ENCODE measurements around the gene KDM4B. TPM values are rescaled to one million over a fixed set of nuclear protein-coding genes. Genes with fewer than 3 reads are reported as not detected.
"Not testable (repeated sequence)": the region's sequence is repeated elsewhere in the genome, so short reads cannot be mapped to it uniquely, and the experiment has no call there.

KDM4B gene
- polyA plus RNA-seq, 3 donors: 20.1 to 31.7 (median 26.5) TPM

DNA sequence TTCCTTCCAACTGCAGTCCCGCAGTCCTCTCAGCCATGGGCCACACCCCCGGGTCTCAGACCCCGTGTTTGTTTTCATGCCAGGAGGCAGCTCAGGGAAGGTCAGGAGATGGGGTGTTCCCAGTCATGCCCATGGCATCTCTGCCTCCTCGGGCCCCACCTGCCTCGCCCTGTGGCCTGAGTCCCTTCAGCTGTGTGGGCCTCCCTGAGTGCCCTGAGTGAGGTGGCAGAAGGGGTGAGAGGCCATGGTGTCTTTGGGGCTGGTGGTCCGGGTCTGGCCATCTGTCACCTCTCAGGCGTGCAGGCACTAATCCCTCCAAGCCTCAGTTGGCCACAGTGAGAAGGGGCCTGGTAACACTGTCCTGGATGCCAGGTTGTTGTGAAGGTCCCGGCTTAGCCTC lies 10.9 kb upstream of the KDM4B start:
- no peak for DNase-seq (ENCODE audit: extremely low read depth in 1 of 11, low read depth in 9 of 11, low spot score in 4 of 11)

DNA sequence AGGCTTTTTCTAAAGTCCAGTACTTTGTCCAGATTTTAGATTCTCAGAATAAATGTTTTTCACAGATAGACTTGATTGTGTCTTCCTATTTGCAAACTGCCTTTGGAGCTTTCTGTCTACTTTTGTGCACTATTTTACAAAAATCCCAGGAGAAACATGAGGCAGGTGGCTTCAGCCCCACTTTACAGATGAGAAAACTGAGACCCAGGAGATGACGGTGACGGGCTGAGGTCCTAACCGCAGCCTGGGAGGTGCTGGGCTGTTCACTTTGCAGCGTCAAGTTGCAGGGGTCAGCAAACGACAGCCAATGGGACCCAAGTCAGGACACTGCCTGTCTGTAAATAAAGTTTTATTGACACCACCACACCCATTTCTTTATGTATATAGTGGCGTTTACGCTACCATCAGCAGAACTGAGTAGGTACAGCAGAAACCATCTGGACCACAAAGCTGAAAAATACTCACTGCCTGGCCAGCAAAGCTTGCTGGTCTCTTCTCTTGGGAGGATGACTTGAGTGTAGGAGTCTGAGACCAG lies 6.8 kb upstream of the KDM4B start:
- DNase-seq (ENCODE audit: extremely low read depth in 1 of 11, low read depth in 9 of 11, low spot score in 4 of 11): no peak

DNA sequence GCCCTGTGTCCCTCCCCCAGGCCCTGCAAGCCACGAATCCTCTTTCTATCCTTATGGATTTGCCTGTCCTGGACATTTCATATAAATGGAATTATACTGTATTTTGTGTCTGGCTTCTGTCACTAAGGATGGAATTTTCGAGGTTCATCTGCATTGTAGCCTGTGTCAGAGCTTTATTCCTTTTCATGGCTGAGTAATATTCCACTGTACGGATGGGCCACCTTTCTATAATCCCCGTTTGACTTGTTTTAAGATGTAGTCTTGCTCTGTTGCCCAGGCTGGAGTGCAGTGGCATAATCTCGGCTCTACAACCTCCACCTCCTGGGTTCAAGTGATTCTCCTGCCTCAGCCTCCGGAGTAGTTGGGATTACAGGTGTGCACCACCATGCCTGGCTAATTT lies 3.9 kb upstream of the KDM4B start:
- DNase-seq (ENCODE audit: extremely low read depth in 1 of 11, low read depth in 9 of 11, low spot score in 4 of 11): no peak

DNA sequence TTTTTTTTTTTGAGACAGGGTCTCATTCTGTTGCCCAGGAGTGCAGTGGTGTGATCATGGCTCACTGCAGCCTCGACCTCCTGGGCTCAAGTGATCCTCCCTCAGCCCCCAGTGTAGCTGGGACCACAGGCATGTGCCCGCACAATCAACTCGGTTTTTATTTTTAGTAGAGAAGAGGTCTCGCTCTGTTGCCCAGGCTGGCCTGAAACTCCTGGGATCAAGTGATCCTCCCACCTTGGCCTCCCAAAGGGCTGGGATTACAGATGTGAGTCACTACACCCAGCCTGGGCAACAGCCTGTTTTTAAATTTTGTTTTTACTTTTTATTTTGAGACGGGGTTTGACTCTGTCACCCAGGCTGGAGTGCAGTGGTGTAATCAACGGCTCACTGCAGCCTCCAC lies 2.3 kb upstream of the KDM4B start:
- DNase-seq (ENCODE audit: extremely low read depth in 1 of 11, low read depth in 9 of 11, low spot score in 4 of 11): no peak

DNA sequence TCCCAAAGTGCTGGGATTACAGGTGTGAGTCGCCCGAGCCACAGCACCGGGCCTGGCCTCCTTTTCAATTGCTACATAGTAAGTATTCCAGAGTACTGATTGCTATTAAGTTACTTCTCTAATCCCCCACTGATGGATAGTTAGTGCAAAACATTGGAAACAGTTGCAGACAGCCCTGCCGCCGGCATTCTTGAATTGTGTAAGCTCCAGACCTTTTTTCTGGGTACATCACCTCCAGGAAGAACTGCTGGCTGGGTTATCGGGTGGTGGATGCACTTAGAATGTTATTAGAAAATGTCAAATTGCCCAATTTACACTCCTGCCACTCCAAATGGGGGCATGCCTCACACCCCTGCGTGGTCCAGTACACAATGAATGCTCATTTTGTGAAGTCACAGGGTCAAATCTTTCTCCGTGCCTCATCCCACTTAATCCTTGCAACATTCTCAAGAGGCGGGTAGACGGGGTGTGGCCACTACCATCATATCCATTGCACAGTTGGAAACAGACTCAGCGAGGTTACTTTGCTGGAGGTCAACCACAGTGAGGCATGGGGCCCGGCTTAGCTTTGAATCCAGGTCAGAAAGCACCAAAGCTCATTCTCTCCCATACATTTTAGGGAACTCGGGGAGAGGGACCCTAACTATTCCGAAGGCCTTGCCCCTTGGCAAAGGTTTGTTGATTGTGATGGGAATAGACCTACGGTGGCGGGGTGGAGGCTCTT lies 1.0 kb upstream of the KDM4B start:
- no peak for DNase-seq (ENCODE audit: extremely low read depth in 1 of 11, low read depth in 9 of 11, low spot score in 4 of 11)

DNA sequence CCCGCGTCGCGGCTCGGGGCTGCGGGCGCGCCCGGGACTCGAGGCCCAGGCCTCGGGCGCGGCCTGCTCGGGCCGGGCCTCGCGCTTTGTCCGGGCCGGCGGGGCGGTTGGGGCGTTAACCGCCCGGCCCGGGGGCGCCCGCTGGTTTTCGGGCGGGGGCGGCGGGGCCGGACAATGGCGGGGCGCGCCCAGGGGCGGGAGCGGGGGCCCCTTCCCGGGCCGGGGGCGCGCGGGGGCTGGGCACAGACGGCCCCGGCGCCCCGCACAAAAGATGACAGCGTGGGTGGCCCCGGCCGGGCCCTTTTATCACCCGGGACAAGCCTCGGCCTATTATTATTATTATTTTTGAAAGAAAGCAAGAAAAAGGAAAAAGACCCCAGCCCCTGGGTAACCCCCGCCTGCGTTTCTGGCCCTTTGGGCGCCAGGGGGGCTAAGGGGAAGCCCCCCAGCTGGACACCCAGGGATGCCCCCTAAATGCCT lies 419 bp downstream of the KDM4B start:
- DNase-seq (ENCODE audit: extremely low read depth in 1 of 11, low read depth in 9 of 11, low spot score in 4 of 11): no peak

DNA sequence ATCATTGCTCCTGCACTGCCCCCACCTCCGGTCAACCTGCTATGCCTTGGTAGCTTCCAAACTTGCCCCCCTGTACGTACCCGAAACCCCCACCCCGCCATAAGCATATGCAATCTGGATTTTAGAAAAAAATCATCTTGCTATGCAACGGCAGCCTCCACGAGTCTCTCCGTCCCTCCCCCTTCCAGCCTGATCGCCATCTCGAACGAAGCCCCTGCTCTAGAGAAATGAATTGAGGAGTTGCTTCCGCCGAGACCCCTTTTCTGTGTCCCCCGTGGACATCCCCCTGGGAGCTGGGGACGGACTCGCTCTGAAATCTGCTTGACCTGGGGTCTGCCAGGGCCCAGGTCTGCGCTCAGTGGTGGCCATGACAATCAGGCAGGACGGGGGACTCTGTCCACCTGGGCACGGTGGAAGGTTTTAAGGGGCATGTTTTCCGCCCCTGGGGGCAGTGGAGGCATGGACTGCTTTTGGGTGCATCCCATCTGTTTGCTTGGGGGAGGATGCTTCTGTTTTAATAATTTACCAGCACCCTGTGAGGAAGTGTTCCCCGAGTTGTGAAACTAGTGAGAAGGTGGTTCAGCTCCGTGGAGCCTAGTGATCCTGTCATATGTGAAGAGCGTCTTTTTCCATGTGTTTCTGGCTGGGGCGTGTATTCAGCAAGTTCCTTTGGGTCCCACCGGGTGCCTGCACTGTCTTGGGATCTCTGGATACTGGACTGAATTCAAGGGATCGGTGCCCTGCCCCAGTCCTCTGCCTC lies 1.0 kb downstream of the KDM4B start:
- DNase-seq (ENCODE audit: extremely low read depth in 1 of 11, low read depth in 9 of 11, low spot score in 4 of 11): no peak

DNA sequence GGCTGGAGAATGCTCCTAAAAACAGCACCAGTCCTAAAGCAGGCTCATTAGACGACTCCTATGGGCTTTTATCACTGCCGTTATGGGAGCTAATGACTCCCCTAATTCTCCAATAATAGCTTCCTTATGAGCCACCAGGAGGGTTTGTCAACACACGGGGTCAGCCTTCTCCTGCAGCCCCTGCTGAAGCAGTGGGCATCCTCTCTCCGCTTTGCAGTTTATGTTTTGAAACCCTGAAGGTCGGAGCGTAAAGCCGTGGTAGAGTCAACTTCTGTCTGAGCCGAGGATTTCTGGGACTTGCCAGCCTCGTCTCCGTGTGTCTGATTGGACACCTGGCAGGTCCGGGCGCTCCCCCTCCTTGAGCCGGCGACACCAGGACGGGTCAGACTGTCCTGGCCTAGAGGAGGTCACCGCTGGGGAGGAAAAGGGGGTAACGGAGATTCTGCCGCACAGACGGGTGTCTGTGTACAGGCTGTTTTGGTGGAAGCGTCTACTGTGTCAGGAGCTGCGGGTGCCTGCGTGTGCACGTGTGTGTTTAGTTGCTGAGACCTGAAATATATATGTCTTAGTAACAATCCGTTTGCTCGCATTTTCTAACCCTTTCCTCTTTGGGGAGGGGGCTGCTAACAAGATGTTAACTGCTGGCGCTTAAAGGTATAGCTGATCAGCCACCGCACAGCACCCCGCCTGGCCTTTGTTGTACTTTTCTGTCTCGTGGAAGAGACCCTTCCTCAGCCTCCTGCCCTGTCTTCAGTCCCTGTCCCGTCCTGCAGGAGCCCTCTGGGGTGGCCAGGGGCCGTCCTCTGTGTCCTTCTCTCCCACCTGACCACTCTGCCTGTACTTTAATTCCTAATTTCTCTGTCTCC lies 1.9 kb downstream of the KDM4B start:
- no peak for DNase-seq (ENCODE audit: extremely low read depth in 1 of 11, low read depth in 9 of 11, low spot score in 4 of 11)

DNA sequence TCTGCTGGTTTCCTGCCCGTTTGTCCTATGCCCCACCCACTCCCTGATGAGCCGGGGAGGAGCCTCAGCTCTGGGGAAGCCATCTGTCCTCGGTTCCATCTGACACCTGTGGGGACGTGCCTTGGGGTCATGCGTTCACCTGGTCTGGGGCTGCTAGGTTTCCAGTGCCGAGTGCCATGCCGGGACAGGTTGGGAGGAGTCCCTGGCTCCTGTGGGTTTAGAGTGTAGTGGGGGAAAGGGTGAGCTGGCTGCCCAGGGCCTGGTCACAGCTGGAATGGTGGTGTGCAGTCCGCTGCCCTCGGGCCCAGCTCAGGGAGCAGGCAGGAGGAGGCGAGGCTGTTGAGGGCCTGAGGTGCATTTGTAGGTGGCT lies 2.5 kb downstream of the KDM4B start:
- DNase-seq (ENCODE audit: extremely low read depth in 1 of 11, low read depth in 9 of 11, low spot score in 4 of 11): no peak

DNA sequence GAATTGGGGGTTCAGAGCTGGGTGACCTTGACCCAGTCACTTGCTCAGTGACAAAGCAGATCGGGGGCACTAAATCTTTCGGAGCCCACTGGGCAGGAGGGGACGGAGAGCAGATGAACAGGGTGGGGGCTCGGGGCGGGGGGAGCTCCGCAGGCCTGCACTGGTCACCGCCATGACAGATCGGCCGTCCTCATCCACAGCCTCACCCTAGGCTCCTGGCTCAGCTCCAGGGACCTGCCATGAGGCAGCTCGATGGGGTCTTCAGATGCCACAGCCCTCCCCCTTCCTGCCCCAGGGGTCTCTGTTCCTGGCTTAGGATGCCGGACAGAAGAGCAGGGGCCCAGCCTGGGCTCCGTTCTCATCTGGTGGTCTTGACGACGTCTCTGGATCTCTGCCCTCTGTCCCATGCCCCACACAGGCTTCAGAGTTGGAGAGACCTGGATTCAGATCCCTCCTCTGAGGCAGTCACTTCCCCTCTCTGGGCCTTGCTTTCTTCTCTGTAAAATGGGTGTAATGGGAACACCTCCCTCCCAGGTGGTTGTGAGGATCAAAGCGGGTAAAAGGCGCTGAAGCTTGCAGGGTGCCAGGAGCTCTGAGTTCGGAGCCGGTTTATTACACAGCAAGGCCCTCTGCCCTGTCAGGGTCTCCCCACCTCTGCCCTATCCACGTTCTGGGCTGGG lies 3.0 kb downstream of the KDM4B start:
- no peak for DNase-seq (ENCODE audit: extremely low read depth in 1 of 11, low read depth in 9 of 11, low spot score in 4 of 11)

DNA sequence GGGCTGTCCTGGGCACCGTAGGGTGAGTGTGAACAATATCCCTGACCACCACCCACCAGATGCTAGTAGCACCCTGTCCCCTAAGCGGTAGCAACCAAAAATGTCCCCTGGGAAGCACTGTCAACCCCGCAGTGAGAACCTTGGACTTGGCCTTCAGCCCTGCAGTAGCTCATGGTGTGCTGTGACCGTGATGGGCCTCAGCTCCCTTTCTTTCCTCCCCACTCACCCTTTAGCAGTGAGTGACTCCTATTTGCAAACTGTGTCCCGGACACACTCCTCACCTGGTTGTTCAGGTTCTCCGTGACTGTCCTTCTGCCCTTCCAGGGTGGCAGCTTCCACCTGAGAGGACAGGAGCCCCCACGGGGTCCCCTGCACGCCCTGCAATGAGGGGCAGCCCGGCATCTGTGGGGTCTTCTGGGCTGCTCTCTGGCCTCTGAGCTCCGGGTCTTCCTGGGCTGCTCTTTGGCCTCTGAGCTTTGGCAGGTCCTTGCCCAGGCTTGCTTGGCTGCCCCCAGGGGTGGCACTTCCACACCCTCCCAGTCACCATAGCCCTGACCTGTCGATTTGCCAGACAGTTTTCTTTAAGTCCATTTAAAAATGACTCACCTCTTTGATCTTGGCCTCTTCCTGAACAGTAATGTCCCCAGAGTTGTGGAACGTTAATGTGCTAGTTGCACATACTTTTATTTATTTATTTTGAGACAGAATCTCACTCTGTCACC lies 3.8 kb downstream of the KDM4B start:
- DNase-seq (ENCODE audit: extremely low read depth in 1 of 11, low read depth in 9 of 11, low spot score in 4 of 11): no peak

DNA sequence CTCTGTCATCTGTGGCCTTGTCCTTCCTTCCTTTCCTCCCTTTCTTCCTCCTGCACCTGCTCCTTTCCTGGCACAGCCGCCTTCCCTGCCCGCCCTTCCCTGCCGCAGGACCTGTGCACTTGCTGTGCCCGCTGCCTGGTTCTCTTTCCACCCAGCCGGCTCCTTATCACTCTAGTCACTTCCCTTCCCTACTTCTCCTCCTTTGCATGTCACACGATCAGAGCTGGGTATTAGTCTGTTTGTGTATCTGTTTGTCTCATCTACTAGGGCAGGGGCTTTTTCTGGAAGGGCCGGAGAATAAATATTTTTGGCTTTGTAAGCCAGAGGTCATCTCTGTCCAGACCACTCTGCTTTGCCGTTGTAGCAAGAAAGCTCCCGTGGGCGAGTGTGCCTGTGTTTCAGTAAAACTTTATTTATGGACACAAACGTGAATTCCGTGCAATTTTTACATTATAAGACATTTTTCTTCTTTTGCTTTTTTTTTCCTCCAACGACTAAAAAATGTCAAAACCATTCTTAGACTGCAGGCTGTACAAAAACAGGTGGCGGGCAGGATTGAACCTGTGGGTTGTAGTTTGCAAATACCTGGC lies 6.1 kb downstream of the KDM4B start:
- DNase-seq (ENCODE audit: extremely low read depth in 1 of 11, low read depth in 9 of 11, low spot score in 4 of 11): no peak

DNA sequence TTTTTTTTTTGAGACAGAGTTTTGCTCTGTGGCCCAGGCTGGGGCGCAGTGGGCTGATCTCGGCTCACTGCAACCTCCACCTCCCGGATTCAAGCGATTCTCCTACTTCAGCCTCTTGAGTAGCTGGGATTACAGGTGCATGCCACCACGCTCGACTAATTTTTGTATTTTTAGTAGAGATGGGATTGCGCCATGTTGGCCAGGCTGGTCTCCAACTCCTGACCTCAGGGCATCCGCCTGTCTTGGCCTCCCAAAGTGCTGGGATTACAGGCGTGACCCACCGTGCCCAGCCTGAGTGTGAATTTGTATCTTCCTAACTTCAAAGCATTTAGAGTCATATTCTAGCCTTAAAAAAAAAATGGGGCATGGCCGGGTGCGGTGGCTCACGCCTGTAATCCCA lies 6.7 kb downstream of the KDM4B start:
- not testable (repeated sequence) for DNase-seq (ENCODE audit: extremely low read depth in 1 of 11, low read depth in 9 of 11, low spot score in 4 of 11)

DNA sequence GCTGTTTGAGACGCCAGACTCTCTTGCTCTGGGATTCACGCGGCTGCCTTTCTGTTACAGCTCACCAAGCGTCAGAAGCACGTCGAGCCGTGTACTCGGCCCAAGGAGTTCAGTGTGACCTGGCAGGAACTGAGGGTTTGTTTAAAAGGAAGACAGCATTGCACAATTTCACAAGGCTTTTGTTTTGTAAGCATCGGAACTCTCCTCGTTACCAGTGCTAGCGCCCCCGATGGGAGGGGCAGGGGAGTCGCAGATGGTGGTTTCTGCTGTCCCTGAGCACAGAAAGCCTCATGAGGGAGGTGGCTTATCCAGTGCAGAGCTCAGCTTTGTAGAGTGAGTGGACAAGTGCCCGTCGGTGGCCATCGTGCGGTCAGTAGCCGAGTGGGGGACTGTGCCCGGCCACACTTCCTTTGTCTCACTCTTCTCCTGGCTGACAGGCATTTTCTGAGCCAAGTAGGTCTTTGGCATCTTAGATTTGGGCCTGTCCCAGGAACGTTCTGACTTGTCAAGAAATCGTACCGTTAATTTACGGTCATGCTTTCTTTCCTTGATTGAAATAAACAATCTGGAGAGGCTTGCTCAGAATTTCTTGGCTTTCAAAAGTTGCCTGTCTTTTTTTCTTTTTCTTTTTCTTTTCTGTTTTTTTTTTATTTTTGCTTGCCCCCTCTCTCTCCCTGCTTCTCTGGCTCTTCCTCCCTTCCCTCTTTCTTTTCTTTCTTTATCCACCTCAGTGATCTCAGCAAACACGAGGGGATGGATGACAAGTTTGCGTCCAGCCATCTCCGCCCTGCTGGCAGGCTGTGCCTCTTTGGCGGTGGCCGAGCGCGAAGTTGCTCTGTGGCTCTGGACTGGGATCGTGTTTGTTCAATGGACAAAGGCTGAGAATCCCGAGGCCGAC lies 7.7 kb downstream of the KDM4B start:
- no peak for DNase-seq (ENCODE audit: extremely low read depth in 1 of 11, low read depth in 9 of 11, low spot score in 4 of 11)

DNA sequence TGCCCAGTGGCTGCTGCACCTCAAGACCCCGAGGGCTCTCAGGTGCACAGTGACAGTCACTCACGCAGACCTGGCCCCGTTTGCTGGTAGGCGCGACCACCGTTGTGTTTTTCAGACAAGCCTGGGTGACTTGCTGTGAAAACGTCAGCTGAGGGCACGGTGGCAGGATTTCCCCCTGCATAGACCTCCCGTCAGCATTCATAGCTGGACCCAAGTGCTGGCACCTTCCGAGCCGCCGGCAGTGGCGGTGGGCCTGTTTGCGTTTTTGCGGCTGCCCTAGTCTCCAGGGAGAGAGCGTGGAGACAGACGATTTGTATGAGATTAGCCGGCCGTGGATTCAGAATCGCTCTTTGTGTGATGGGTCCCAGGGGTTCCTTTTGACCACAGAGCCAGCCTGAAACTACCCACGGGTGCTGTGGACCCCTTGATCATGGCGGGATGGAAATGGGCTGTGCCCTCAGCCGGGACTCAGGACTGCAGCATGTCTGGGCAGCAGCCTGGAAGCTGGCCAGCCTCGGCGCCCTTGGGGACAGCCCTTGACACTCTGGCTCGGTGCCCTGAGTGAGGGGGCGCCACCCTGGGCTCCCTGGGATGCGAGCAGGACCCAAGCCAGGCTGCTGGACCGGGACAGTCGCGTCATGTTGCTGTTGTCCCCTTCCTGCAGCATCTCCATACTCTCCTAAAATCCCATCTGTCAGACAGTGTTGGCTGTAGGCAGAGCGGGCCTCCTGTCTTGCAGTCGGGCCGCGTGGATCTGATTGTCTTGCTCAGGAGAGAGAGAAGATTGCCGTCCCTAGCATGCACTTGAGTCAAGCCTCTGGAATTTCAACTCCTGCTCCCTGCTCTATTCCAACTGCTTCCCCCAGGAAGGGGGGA lies 8.6 kb downstream of the KDM4B start:
- no peak for DNase-seq (ENCODE audit: extremely low read depth in 1 of 11, low read depth in 9 of 11, low spot score in 4 of 11)

DNA sequence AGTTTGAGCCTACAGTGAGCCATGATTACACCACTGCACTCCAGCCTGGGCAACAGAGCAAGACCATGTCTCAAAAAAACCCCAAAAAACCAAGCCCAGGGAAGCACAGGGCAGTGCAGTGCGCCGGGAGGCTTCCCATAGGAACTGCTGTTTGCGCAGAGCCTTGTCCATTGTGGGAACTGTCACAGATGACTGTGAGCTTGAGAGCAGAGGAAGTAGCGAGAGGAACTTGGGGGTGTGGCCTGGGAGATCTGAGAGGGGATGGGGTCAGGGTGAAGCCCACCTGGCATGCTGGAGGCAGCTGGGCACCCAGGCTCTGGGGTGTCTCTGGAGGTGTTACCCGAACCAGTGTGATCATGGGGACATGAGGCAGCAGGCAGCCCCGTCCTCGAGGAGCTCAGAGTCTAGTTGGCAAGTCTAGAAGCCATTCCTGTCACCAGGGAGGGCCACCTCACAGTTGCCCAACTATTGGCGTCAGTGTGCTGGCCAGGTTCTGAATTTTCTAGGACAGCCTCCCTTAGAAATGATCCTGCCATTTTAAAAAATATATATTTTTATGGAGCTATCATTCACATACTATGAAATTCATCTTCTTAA lies 10.4 kb downstream of the KDM4B start:
- no peak for DNase-seq (ENCODE audit: extremely low read depth in 1 of 11, low read depth in 9 of 11, low spot score in 4 of 11)

Measured in renal cortex interstitium (tissue), 11 donors.